Stimulated activated naive CD8-positive, alpha-beta T cell treated with anti-CD3 and anti-CD28 coated beads, Interleukin-15, Interleukin-2, amounts not matched to agents 100 U/mL and 50 U/mL, for 24 hours (primary cell): ENCODE data around the gene EMP2.

Experiments
- ATAC-seq: fragments of 150-1000 bp; cut with Tn5 transposase; one replicate; pipeline ENCODE4 v1.10.0; 2021
- DNase-seq: peaks from one replicate; pipeline ENCODE4 v3.0.0; 2021

Gene EMP2

GRCh38 chr16:10610499-10611184 is 30.2 kb upstream of the EMP2 start:
- no peak for ATAC-seq
- no peak for DNase-seq

- DNase-seq = no peak
- peak; percentile 9 for ATAC-seq
These were observed 29.0 kb upstream of the EMP2 start for GRCh38 chr16:10609402-10609774.

- DNase-seq = no peak
- ATAC-seq = no peak
These were observed 28.4 kb upstream of the EMP2 start for GRCh38 chr16:10608687-10609401.

GRCh38 chr16:10607157-10607556 is 26.8 kb upstream of the EMP2 start:
- ATAC-seq = no peak

GRCh38 chr16:10606607-10607006 is 26.2 kb upstream of the EMP2 start:
- DNase-seq = no peak
- ATAC-seq = no peak

More at GRCh38 chr16:10607157-10607556, 26.8 kb upstream of the EMP2 start:
- DNase-seq = no peak

- DNase-seq (no peak), ATAC-seq (no peak)
These were observed 25.2 kb upstream of the EMP2 start for GRCh38 chr16:10605636-10606035.

- ATAC-seq (no peak), DNase-seq (no peak)
These were observed 21.3 kb upstream of the EMP2 start for GRCh38 chr16:10601444-10602408.

- DNase-seq = no peak
- ATAC-seq = no peak
These were observed 20.5 kb upstream of the EMP2 start for GRCh38 chr16:10600782-10601443.

- DNase-seq = no peak
These were observed 19.2 kb upstream of the EMP2 start for GRCh38 chr16:10599626-10600025.

GRCh38 chr16:10598157-10598556 is 17.8 kb upstream of the EMP2 start:
- no peak for ATAC-seq
- DNase-seq = no peak

More at GRCh38 chr16:10599626-10600025, 19.2 kb upstream of the EMP2 start:
- ATAC-seq = no peak

- peak; percentile 14 for ATAC-seq
- DNase-seq = no peak
These were observed 16.8 kb upstream of the EMP2 start for GRCh38 chr16:10597187-10597601.

- no peak for DNase-seq
- ATAC-seq = no peak
These were observed 14.0 kb upstream of the EMP2 start for GRCh38 chr16:10594312-10594950.

GRCh38 chr16:10592611-10593010 is 12.2 kb upstream of the EMP2 start:
- DNase-seq (no peak), ATAC-seq (no peak)

GRCh38 chr16:10590342-10590741 is 9.9 kb upstream of the EMP2 start:
- DNase-seq (no peak), ATAC-seq (no peak)

GRCh38 chr16:10589109-10589508 is 8.7 kb upstream of the EMP2 start:
- no peak for DNase-seq
- no peak for ATAC-seq

GRCh38 chr16:10587622-10588021 is 7.2 kb upstream of the EMP2 start:
- no peak for ATAC-seq
- DNase-seq = no peak

- ATAC-seq (no peak), DNase-seq (no peak)
These were observed 4.6 kb upstream of the EMP2 start for GRCh38 chr16:10584981-10585438.

GRCh38 chr16:10583269-10583668 is 2.9 kb upstream of the EMP2 start:
- ATAC-seq = no peak
- DNase-seq = no peak

GRCh38 chr16:10581507-10581906 is 1.1 kb upstream of the EMP2 start:
- ATAC-seq (no peak), DNase-seq (no peak)

- ATAC-seq = no peak
- no peak for DNase-seq
These were observed 467 bp upstream of the EMP2 start for GRCh38 chr16:10580883-10581247.

- ATAC-seq (no peak), DNase-seq (no peak)
These were observed 828 bp downstream of the EMP2 start for GRCh38 chr16:10579575-10579964.
